ENCODE measurements around the gene SLC7A7. TPM values are rescaled to one million over a fixed set of nuclear protein-coding genes. Genes with fewer than 3 reads are reported as not detected.

SLC7A7 gene
- total and polyA plus RNA-seq, 2 of the 13 experiments (the other 11 are each of a cell fraction or from before 2014, with no cell fraction given), result 0.13 to 0.63 TPM

GRCh38 chr14:22837114-22837749 is 22.0 kb upstream of the SLC7A7 start (continued):
- TF ChIP-seq ZNF142 (CRISPR knock-in tag; IDR thresholded peaks at IDR 0.05) (no peak), GTF2F1 (IDR thresholded peaks at IDR 0.05; ENCODE audit: low read length) (no peak), KMT2B (CRISPR knock-in tag; IDR thresholded peaks at IDR 0.05) (no peak), THRA (CRISPR knock-in tag; IDR thresholded peaks at IDR 0.05; ENCODE audit: borderline replicate concordance) (no peak), SP1 (IDR thresholded peaks at IDR 0.05) (no peak), SP1 (CRISPR knock-in tag; IDR thresholded peaks at IDR 0.05) (no peak), ZNF841 (CRISPR knock-in tag; IDR thresholded peaks at IDR 0.05; ENCODE audit: borderline replicate concordance) (no peak), ZBTB7B (CRISPR knock-in tag; IDR thresholded peaks at IDR 0.05) (peak; percentile 84), NFYB (CRISPR knock-in tag; IDR thresholded peaks at IDR 0.05) (no peak), NCOR1 (IDR thresholded peaks at IDR 0.05; ENCODE audit: borderline replicate concordance, low read length) (no peak), HOXA9 (CRISPR knock-in tag; IDR thresholded peaks at IDR 0.05; ENCODE audit: borderline replicate concordance) (no peak), ZBTB1 (CRISPR knock-in tag; IDR thresholded peaks at IDR 0.05; ENCODE audit: borderline replicate concordance) (peak; percentile 42; the same call in 1 of the 2 replicates), TIGD3 (CRISPR knock-in tag; IDR thresholded peaks at IDR 0.05; ENCODE audit: borderline replicate concordance) (peak; percentile 26; the same call in 1 of the 2 replicates), ZNF574 (CRISPR knock-in tag; IDR thresholded peaks at IDR 0.05) (peak; percentile 70), LCORL (IDR thresholded peaks at IDR 0.05) (no peak), LCORL (CRISPR knock-in tag; IDR thresholded peaks at IDR 0.05) (0 out of 2 replicates have a peak, but pooled peaks have one; percentile 29), HNRNPL (IDR thresholded peaks at IDR 0.05; ENCODE audit: low read depth, low read length) (no peak)

All from HepG2 (cell line).